Esophagus muscularis mucosa (tissue), 4 donors: ENCODE measurements around the gene HMGN3.

ENCODE experiments used
- CTCF ChIP-seq, 3 experiments: fragments of 200-600 bp in 2 of 3; fragments of 450-650 bp in 1 of 3; sonication (generic) in 2 of 3; IDR thresholded peaks; one replicate each; pipeline ENCODE4 v1.5.1; 2017 to 2019; ENCODE audit warnings: antibody characterized with exemption in 3 of 3, mild to moderate bottlenecking in 2 of 3, moderate library complexity in 1 of 3
- EP300 ChIP-seq: sonication (generic); formaldehyde crosslinking; IDR thresholded peaks from one replicate; pipeline ENCODE4 v1.6.1; 2017; ENCODE audit warnings: antibody characterized with exemption
- POLR2A ChIP-seq: fragments of 450-650 bp; IDR thresholded peaks from one replicate; pipeline ENCODE4 v1.6.1; 2017; ENCODE audit warnings: antibody characterized with exemption, moderate library complexity, mild to moderate bottlenecking, low read depth
- POLR2AphosphoS5 ChIP-seq, 2 donors: sonication (generic); formaldehyde crosslinking; IDR thresholded peaks; one replicate each; pipeline ENCODE4 v1.6.1; 2017; ENCODE audit warnings: antibody characterized with exemption in 2 of 2

- no peak for TF ChIP-seq EP300
- TF ChIP-seq CTCF (IDR thresholded peaks at IDR 0.05), result peak in 1 of 3 experiments; percentile 57
- TF ChIP-seq POLR2A, result no peak
- TF ChIP-seq POLR2AphosphoS5 (IDR thresholded peaks at IDR 0.05), result peak; percentile 77 to 81
Measured at GRCh38 chr6:79233611-79234149, 802 bp downstream of the HMGN3 start.
